HL-60 (cell line): ENCODE data around the gene MUSK.

Experiments used
- GABPA ChIP-seq: IDR thresholded peaks from 2 replicates; pipeline ENCODE4 v1.6.1; 2012; ENCODE audit warnings: low read depth
- POLR2AphosphoS5 ChIP-seq: IDR thresholded peaks from 2 replicates; pipeline ENCODE4 v1.6.1; 2012; ENCODE audit warnings: low read depth
- SPI1 ChIP-seq: IDR thresholded peaks from 2 replicates; pipeline ENCODE4 v1.6.1; 2012; ENCODE audit warnings: low read depth, mild to moderate bottlenecking, borderline replicate concordance
- TF ChIP-seq, protein P1 (sequence below): IDR thresholded peaks from one replicate; pipeline ENCODE4 v1.5.1; 2011; ENCODE audit warnings: low read length, control low read depth, inconsistent platforms; ENCODE audit not compliant: insufficient read depth

DNA sequence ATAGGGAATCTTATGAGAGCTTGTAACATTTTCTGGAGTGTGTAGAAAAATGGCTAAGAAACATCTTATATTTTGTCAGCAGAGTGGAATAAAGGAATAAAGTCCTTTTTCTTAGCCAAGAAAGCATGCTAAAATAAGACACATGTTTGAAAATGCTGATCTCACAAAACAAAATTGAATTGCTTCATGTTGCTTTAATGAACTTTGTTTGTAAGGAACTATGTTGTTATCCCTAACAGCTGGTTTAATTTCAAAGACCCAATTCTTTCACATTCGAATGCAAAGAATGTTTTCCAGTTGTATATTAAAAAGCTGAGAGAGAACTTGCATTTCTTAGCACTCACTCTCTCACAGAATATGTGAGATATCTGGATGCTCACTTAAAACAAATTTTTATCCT, 107.6 kb downstream of the MUSK start:
- TF ChIP-seq, protein P1, sequence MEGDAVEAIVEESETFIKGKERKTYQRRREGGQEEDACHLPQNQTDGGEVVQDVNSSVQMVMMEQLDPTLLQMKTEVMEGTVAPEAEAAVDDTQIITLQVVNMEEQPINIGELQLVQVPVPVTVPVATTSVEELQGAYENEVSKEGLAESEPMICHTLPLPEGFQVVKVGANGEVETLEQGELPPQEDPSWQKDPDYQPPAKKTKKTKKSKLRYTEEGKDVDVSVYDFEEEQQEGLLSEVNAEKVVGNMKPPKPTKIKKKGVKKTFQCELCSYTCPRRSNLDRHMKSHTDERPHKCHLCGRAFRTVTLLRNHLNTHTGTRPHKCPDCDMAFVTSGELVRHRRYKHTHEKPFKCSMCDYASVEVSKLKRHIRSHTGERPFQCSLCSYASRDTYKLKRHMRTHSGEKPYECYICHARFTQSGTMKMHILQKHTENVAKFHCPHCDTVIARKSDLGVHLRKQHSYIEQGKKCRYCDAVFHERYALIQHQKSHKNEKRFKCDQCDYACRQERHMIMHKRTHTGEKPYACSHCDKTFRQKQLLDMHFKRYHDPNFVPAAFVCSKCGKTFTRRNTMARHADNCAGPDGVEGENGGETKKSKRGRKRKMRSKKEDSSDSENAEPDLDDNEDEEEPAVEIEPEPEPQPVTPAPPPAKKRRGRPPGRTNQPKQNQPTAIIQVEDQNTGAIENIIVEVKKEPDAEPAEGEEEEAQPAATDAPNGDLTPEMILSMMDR: no peak
- no peak for TF ChIP-seq POLR2AphosphoS5
- no peak for TF ChIP-seq GABPA
- TF ChIP-seq SPI1: no peak
